ENCODE measurements around the gene IGF2.

DNA sequence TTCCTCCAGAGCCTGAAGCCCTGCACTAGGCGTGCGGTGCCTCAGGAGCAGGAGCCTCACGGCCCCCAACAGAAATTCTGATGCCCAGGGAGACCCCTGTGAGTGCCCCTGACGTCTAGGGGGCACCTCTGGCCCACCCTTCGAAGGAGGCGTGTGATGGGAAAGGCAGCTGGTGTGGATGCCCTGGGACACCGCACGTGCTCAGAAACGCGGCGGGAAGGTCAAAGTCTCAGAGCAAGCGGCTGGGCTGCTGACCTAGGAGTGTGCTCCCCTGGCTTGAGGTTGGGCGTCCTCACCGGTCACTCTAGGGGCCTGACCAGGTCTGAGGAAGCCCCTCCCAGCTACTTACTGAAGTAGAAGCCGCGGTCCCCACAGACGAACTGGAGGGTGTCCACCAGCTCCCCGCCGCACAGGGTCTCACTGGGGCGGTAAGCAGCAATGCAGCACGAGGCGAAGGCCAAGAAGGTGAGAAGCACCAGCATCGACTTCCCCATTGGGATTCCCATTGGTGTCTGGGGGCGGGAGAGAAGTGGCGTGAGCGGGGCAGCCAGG lies 4.1 kb downstream of the IGF2 start:
- TF ChIP-seq, protein P1, sequence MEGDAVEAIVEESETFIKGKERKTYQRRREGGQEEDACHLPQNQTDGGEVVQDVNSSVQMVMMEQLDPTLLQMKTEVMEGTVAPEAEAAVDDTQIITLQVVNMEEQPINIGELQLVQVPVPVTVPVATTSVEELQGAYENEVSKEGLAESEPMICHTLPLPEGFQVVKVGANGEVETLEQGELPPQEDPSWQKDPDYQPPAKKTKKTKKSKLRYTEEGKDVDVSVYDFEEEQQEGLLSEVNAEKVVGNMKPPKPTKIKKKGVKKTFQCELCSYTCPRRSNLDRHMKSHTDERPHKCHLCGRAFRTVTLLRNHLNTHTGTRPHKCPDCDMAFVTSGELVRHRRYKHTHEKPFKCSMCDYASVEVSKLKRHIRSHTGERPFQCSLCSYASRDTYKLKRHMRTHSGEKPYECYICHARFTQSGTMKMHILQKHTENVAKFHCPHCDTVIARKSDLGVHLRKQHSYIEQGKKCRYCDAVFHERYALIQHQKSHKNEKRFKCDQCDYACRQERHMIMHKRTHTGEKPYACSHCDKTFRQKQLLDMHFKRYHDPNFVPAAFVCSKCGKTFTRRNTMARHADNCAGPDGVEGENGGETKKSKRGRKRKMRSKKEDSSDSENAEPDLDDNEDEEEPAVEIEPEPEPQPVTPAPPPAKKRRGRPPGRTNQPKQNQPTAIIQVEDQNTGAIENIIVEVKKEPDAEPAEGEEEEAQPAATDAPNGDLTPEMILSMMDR (optimal IDR thresholded peaks at IDR 0.05 in 1 of 3, IDR thresholded peaks at IDR 0.05 in 1 of 3, conservative IDR thresholded peaks at IDR 0.05 in 1 of 3; ENCODE audit: extremely low read depth in 1 of 3, insufficient read depth in 2 of 3, low read length in 3 of 3): no peak
- no peak for TF ChIP-seq EZH2 (IDR thresholded peaks at IDR 0.05; ENCODE audit: low read length)
